GF-D8 (cell line): ENCODE results near the gene NXPE3.
"Not testable (repeated sequence)": the region's sequence is repeated elsewhere in the genome, so short reads cannot be mapped to it uniquely, and the experiment has no call there.

Experiments
- DNase-seq: peaks from one replicate; lab custom pipeline; 2025; lab: John Stamatoyannopoulos, UW

The NXPE3 gene

GRCh38 chr3:101779047-101779821 lies at the start of gene NXPE3:
NXPE3 (plus strand) TSS chr3:101779211; CDS start chr3:101785597, 6,386 bp downstream.
- peak; percentile 74 for DNase-seq

DNA sequence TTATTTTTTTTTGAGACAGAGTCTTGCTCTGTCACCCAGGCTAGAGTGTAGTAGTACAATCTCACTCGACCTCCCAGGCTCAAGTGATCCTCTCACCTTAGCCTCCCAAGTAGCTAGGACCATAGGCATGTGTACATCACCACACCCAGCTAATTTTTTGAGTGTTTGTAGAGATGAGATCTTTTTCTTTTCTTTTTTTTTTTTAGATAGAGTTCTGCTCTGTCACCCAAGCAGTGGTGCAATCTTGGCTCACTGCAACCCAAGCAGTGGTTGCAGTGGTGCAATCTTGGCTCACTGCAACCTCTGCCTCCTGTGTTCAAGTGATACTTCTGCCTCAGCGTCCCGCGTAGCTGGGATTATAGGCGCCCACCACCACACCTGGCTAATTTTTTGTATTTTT lies 49.4 kb upstream of the NXPE3 start:
- DNase-seq, result no peak

DNA sequence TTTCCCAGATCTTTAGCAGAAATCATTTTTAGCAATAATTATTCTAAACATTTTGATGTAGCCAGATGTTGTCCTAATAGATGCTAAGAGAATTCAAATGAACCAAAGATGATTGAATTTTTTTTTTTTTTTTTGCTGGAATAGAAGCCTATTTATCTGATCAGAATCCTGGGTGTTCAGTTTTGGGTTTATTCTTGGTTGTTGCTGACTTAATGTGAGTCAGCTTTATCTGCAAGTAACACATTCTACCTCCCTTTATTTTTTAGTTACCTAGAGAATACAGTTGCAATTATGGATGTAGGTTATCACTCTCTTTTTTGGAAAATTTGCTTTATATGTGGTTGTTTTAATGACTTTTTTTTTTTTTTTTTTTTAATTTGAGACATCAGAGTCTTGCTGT lies 48.2 kb upstream of the NXPE3 start:
- DNase-seq, result no peak

GRCh38 chr3:101732240-101732641 lies 46.8 kb upstream of the NXPE3 start:
- no peak for DNase-seq

DNA sequence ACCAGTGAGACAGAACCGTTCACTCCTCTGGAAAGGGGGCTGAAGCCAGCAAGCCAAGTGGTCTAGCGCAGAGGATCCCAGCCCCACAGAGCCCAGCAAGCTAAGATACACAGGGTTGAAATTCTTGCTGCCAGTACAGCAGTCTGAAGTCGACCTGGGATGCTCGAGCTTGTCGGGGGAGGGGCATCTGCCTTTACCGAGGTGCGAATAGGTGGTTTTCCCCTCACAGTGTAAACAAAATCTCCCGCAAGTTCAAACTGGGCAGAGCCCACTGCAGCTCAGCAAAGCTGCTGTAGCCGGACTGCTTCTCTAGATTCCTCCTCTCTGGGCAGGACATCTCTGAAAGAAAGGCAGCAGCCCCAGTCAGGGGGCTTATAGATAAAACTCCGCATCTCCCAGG lies 43.2 kb upstream of the NXPE3 start:
- DNase-seq, result no peak

GRCh38 chr3:101741914-101742313 lies 37.1 kb upstream of the NXPE3 start:
- DNase-seq, result not testable (repeated sequence)

GRCh38 chr3:101744811-101745210 lies 34.2 kb upstream of the NXPE3 start:
- no peak for DNase-seq

DNA sequence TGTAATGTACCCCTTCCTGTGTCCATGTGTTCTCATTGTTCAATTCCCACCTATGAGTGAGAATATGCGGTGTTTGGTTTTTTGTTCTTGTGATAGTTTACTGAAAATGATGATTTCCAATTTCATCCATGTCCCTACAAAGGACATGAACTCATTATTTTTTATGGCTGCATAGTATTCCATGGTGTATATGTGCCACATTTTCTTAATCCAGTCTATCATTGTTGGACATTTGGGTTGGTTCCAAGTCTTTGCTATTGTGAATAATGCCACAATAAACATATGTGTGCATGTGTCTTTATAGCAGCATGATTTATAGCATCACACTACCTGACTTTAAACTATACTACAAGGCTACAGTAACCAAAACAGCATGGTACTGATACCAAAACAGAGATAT lies 33.1 kb upstream of the NXPE3 start:
- DNase-seq, result not testable (repeated sequence)

- not testable (repeated sequence) for DNase-seq
Measured at GRCh38 chr3:101753386-101754113, 25.5 kb upstream of the NXPE3 start.

GRCh38 chr3:101758224-101758623 lies 20.8 kb upstream of the NXPE3 start:
- DNase-seq, result no peak

DNA sequence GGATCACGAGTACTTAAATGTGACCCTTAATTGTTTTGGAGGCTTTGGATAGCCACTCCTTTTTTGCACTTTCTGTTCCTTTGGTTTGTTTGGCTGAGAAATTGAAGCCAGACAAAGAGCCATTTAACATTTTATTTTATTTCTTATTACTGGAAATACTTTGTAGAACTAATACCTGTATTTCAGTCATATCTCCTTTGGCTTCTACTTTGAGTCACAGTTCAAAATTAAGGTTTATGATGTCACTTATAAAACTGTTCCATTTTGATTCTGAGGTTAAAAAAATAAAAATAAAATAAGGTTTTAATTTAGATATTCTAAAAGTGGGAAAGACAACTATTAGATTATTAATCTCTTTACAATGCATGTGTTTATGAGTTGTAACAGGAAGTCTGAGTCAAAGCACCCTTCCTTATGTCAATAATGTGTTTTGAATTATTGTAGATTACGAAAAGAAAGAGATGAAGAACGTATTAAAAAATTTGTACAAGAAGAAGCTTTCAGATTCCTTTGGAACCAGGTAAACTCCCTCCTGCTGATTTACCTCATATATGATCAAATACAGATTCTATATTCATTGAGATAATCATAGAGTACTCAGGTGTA lies 16.9 kb upstream of the NXPE3 start:
- DNase-seq, result no peak

DNA sequence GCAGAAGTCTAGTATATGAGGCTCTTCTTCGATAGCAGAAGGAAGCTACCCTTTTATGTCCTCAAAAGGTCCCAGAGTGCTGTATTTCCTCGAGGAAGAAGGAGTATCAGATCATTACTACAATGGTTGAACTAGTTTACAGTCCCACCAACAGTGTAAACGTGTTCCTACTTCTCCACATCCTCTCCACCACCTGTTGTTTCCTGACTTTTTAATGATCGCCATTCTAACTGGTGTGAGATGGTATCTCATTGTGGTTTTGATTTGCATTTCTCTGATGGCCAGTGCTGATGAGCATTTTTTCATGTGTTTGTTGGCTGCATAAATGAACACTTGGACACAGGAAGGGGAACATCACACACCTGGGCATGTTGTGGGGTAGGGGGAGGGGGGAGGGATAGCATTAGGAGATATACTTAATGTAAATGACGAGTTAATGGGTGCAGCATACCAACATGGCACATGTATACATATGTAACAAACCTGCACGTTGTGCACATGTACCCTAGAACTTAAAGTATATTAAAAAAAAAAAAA lies 1.2 kb upstream of the NXPE3 start:
- DNase-seq, result peak; percentile 43

GRCh38 chr3:101778385-101779046 lies 495 bp upstream of the NXPE3 start:
- no peak for DNase-seq

DNA sequence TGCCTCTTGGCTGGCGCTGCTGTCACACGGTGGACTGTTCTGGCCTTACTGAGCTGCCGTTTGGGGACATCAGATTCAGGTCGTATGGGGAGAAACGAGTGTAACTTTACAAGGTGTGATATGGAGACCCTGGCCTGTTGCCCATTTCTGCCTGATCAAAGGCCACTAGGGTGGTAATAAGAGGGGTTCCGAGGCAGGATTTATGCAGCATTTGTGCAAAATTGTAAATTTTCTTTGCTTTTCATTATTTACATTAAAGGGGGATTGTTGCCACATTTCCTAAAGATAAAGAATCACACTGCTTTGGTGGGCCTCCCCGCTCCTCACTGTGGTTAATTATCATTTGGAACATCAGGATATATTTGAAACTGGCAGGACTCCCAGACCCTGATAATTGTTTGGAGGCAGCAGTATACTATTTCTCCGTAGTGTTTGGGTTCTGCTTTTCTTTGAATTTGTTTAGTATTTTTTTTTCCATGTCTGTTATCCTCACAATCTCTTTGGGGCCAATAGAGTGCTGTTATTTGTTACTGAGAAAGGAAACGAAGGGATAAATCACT lies 891 bp downstream of the NXPE3 start:
- DNase-seq, result peak; percentile 41

GRCh38 chr3:101780661-101781060 lies 1.6 kb downstream of the NXPE3 start:
- DNase-seq, result peak; percentile 11

DNA sequence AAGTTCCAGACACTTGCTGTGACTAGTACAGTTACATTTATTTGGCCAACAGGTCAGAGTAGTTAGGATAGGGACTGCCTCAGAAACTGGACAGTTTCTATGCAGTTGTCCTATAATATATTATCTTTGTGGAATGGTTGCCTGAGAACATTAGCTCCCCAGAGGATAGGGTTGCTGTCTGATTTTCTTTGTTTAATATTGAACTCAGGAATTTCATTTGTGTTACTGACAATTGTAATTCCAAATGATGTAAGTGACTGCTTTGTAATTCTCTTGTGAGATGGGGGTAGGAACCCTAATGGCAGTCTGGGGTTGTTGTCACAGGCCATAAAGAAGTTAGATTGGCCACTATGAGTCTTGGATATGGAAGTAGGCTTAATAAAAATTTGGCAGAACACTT lies 2.2 kb downstream of the NXPE3 start:
- DNase-seq, result no peak

GRCh38 chr3:101784855-101785613 lies 6.0 kb downstream of the NXPE3 start:
- peak; percentile 92 for DNase-seq

- no peak for DNase-seq
Measured at GRCh38 chr3:101791778-101792177, 12.8 kb downstream of the NXPE3 start.

DNA sequence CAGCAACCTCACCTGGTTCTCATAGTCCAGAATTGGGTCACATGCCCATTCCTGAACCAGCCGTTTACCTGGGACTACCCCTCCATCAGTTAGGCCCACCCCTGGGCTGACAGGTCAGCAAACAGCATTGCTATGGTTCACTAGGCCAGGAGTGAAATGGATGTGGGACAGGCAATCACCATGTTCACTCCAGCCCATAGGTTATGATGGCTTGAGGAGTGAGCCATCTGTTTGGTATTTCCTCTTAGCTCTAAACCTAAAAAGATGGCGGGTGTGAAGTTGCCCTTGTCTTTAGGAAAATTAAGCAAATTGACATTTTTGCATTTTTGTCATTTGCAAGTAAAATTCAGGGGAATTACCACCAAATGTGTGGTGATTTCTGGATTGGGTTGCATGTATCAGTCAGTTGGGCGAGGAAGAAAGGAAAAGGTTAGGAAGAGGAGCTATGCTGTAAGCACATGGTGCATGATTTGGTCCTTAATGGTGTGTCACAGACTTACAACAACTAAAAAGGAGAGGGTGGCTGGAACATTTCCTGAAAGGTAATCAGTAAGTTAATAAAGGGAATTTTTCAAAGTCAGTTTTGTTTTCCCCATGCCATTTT lies 17.2 kb downstream of the NXPE3 start:
- DNase-seq, result no peak

GRCh38 chr3:101801174-101801573 lies 22.2 kb downstream of the NXPE3 start:
- DNase-seq, result no peak

- no peak for DNase-seq
Measured at GRCh38 chr3:101802179-101802578, 23.2 kb downstream of the NXPE3 start.
